Bronchial epithelial cell (primary cell): Measurements from ENCODE around the gene PTPRZ1. TPM values are rescaled to one million over a fixed set of nuclear protein-coding genes. Genes with fewer than 3 reads are reported as not detected.

Experiments
- DNase-seq: peaks from one replicate; pipeline ENCODE4 v3.0.0-alpha.2; 2010; ENCODE audit warnings: low read depth
- FAIRE-seq: peaks from 2 replicates; lab custom pipeline; 2011; peaks lifted over from hg19 to GRCh38; lab: Jason Lieb, UNC
- H3K27me3 ChIP-seq: 2 replicates; pipeline ENCODE4 v1.5.1; 2011; ENCODE audit warnings: low read length; ENCODE audit not compliant: control insufficient read depth, insufficient read depth
- H3K36me3 ChIP-seq: 2 replicates; pipeline ENCODE4 v1.5.1; 2011; ENCODE audit warnings: low read length; ENCODE audit not compliant: control insufficient read depth, insufficient read depth
- H3K4me3 ChIP-seq: 2 replicates; pipeline ENCODE4 v1.5.1; 2011; ENCODE audit warnings: mild to moderate bottlenecking, low read depth, low read length, control low read depth
- CTCF ChIP-seq: IDR thresholded peaks from 2 replicates; pipeline ENCODE4 v1.5.1; 2011; ENCODE audit warnings: mild to moderate bottlenecking, moderate library complexity, low read length, control low read depth, inconsistent platforms; ENCODE audit not compliant: insufficient read depth, severe bottlenecking
- total RNA-seq: library from RNA; depleted of rRNA; stranded (reverse); fragments of >200 nt; gene quantifications from 2 replicates; pipeline ENCODE4 v1.2.1, GENCODE V29; 2014

Gene PTPRZ1
- total RNA-seq, 1 donor from 2014 or later: 2.6 TPM

- FAIRE-seq: no peak
- no peaks in the 10 kb centered on the region for H3K36me3 ChIP-seq
These were observed 59.8 kb downstream of the PTPRZ1 start for GRCh38 chr7:121932768-121933167.

GRCh38 chr7:121936951-121937623 is 64.1 kb downstream of the PTPRZ1 start:
- Histone ChIP-seq H3K4me3 (no peak overlapping the region), H3K27me3 (no peaks in the 10 kb centered on the region), H3K36me3 (no peaks in the 10 kb centered on the region)
- FAIRE-seq (no peak), DNase-seq (no peak)
- TF ChIP-seq CTCF: no peak

More at GRCh38 chr7:121932768-121933167, 59.8 kb downstream of the PTPRZ1 start:
- Histone ChIP-seq H3K27me3 (no peaks in the 10 kb centered on the region), H3K4me3 (no peak overlapping the region)
- no peak for DNase-seq
- TF ChIP-seq CTCF: no peak

GRCh38 chr7:121938429-121938996 is 65.6 kb downstream of the PTPRZ1 start:
- no peaks in the 10 kb centered on the region for H3K27me3 ChIP-seq
- no peak for TF ChIP-seq CTCF
- no peak overlapping the region for H3K4me3 ChIP-seq
- H3K36me3 ChIP-seq: no peaks in the 10 kb centered on the region
- no peak for DNase-seq
- FAIRE-seq: no peak

- no peaks in the 10 kb centered on the region for H3K36me3 ChIP-seq
- peak; percentile 39 for DNase-seq
- FAIRE-seq: no peak
- no peak for TF ChIP-seq CTCF
- no peak overlapping the region for H3K4me3 ChIP-seq
- H3K27me3 ChIP-seq: no peaks in the 10 kb centered on the region
These were observed 68.0 kb downstream of the PTPRZ1 start for GRCh38 chr7:121940918-121941317.

- Histone ChIP-seq H3K36me3 (no peaks in the 10 kb centered on the region), H3K4me3 (no peak overlapping the region), H3K27me3 (no peaks in the 10 kb centered on the region)
- DNase-seq (peak; percentile 73), FAIRE-seq (no peak)
- no peak for TF ChIP-seq CTCF
These were observed 68.9 kb downstream of the PTPRZ1 start for GRCh38 chr7:121941830-121942229.

GRCh38 chr7:121945066-121945465 is 72.1 kb downstream of the PTPRZ1 start:
- Histone ChIP-seq H3K4me3 (no peak overlapping the region), H3K36me3 (no peaks in the 10 kb centered on the region), H3K27me3 (no peaks in the 10 kb centered on the region)
- FAIRE-seq (no peak), DNase-seq (peak; percentile 81)
- no peak for TF ChIP-seq CTCF
